Mucosa of rectum (tissue), 2 donors: ENCODE results near the gene SKI.

Experiments
- H3K27ac ChIP-seq, 2 donors: one replicate each; pipeline ENCODE4 v1.7.0; 2013; ENCODE audit warnings: inconsistent platforms in 2 of 2, low read depth in 2 of 2, low read length in 2 of 2
- H3K27me3 ChIP-seq, 2 donors: one replicate each; pipeline ENCODE4 v1.7.0; 2013; ENCODE audit warnings: low read length in 2 of 2; ENCODE audit not compliant: control insufficient read depth in 2 of 2, insufficient read depth in 2 of 2
- H3K36me3 ChIP-seq, 2 donors: one replicate each; pipeline ENCODE4 v1.7.0; 2013; ENCODE audit warnings: low read length in 2 of 2; ENCODE audit not compliant: control insufficient read depth in 2 of 2, insufficient read depth in 2 of 2
- H3K4me1 ChIP-seq, 2 donors: one replicate each; pipeline ENCODE4 v1.7.0; 2013; ENCODE audit warnings: low read length in 2 of 2, mild to moderate bottlenecking in 1 of 2; ENCODE audit not compliant: control insufficient read depth in 2 of 2, insufficient read depth in 2 of 2
- H3K4me3 ChIP-seq, 2 donors: one replicate each; pipeline ENCODE4 v1.7.0; 2013; ENCODE audit warnings: low read length in 2 of 2
- H3K9ac ChIP-seq, 2 donors: one replicate each; pipeline ENCODE4 v1.7.0; 2013; ENCODE audit warnings: low read length in 2 of 2, low read depth in 1 of 2, mild to moderate bottlenecking in 1 of 2
- H3K9me3 ChIP-seq, 2 donors: one replicate each; pipeline ENCODE4 v1.7.0; 2013; ENCODE audit warnings: low read length in 2 of 2; ENCODE audit not compliant: control insufficient read depth in 2 of 2
- donor health status: healthy.
- donor health status: Normal muscosa, but diverticular disease.

The SKI gene

DNA sequence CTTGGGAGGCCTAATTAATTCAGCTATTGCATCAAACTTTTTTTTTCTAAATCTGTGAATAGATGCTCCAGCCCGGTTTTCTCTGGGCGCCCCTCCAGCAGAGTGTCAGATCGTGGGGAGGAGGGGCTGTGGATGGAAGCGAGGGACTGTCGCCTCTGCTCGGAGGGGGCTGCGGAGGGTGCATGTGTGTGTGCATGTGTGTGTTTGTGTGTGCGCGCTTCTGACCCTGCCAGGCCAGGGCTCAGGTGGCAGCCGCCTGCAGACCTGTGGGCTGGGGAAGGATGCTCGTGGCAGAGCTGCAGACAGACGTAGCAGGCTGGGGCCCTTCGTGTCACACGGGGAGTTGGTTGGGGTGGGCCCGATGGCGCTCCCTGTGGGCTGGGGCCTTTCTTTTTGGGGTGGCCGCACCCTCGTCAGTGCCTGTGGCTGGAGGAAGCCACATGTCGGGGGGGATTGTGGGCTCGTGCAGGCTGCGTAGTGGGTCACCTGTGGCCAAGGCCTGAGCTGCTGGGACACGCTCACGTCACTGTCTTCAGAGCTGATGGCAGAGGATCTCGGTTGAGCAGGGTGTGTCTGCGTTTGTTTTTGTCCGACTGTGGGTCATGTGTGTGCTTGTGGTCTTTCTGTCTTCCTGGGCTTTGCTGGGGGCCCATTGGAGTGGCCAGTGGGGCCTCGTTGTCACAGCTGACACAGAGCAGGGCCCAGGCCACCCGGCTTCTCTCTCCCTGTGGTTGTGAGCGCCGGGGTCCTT lies 2.8 kb downstream of the SKI start:
- peak overlapping the region; percentile 73 to 80 for H3K27ac ChIP-seq
- H3K9me3 ChIP-seq, result no peaks in the 10 kb centered on the region
- H3K9ac ChIP-seq, result peak overlapping the region; percentile 68 to 69
- H3K4me3 ChIP-seq, result peak overlapping the region; percentile 79 to 83
- no peaks in the 10 kb centered on the region for H3K27me3 ChIP-seq
- no peaks in the 10 kb centered on the region for H3K36me3 ChIP-seq
- peaks cover 61 to 65% of the 10 kb centered on the region in 2 donors for H3K4me1 ChIP-seq

DNA sequence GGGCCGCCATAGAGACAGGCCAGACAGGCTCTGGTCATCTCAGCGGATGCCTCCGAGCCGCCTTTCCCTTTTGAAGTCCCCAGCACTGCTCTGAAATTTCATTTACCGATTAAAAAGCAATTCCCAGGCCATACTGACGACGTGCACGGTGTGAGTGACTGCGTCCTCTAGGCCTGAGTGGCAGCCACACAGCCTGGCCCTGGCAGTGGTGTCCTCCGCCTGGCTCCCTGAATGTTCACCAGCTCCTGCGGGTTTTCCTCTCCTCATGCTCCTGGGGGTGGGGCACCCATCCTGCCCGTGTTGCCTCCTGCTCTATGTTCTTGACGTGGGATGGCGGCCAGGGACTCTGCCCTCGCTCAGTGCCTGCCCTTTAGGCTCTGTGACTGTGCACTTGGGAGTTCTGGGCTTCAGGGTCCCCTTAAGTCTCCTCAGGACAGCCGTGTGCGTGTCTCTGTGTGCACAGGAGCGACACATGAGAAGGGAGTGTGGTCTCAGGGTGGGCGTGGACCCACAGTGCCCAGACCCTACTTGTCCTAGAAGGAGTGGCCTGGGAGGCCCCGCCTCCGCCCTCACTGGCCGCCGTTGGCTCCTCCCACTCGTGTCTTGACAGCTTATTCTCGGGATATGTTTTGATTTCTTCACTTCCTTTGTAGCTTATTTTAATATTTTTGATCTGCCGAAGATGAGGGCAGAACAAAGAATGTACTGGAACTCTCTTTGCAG lies 3.6 kb downstream of the SKI start:
- Histone ChIP-seq H3K36me3 (no peaks in the 10 kb centered on the region), H3K27ac (peak overlapping the region; percentile 73 to 80), H3K27me3 (no peaks in the 10 kb centered on the region), H3K9ac (peak overlapping the region; percentile 68 to 69), H3K4me1 (peaks cover 59 to 66% of the 10 kb centered on the region in 2 donors), H3K9me3 (no peaks in the 10 kb centered on the region), H3K4me3 (peak overlapping the region; percentile 79 to 83)

GRCh38 chr1:2232255-2232915 lies 4.3 kb downstream of the SKI start:
- Histone ChIP-seq H3K4me3 (peak overlapping the region; percentile 24 to 83), H3K36me3 (no peaks in the 10 kb centered on the region), H3K27me3 (no peaks in the 10 kb centered on the region), H3K9me3 (no peaks in the 10 kb centered on the region), H3K27ac (peak overlapping the region; percentile 41 to 80), H3K9ac (peak overlapping the region; percentile 52 to 69), H3K4me1 (peaks cover 64 to 69% of the 10 kb centered on the region in 2 donors)

GRCh38 chr1:2232916-2233438 lies 4.9 kb downstream of the SKI start:
- no peak overlapping the region for H3K9ac ChIP-seq
- no peaks in the 10 kb centered on the region for H3K36me3 ChIP-seq
- no peaks in the 10 kb centered on the region for H3K27me3 ChIP-seq
- peaks cover 70 to 74% of the 10 kb centered on the region in 2 donors for H3K4me1 ChIP-seq
- peak overlapping the region in 1 of 2 donors; percentile 80 for H3K27ac ChIP-seq
- peak overlapping the region in 1 of 2 donors; percentile 83 for H3K4me3 ChIP-seq
- no peaks in the 10 kb centered on the region for H3K9me3 ChIP-seq

- no peaks in the 10 kb centered on the region for H3K36me3 ChIP-seq
- H3K27ac ChIP-seq, result peak overlapping the region in 1 of 2 donors; percentile 80
- H3K4me1 ChIP-seq, result peaks cover 75 to 77% of the 10 kb centered on the region in 2 donors
- no peaks in the 10 kb centered on the region for H3K27me3 ChIP-seq
- no peaks in the 10 kb centered on the region for H3K9me3 ChIP-seq
- H3K9ac ChIP-seq, result no peak overlapping the region
- peak overlapping the region in 1 of 2 donors; percentile 56 for H3K4me3 ChIP-seq
These were observed 5.3 kb downstream of the SKI start for GRCh38 chr1:2233468-2233867.

DNA sequence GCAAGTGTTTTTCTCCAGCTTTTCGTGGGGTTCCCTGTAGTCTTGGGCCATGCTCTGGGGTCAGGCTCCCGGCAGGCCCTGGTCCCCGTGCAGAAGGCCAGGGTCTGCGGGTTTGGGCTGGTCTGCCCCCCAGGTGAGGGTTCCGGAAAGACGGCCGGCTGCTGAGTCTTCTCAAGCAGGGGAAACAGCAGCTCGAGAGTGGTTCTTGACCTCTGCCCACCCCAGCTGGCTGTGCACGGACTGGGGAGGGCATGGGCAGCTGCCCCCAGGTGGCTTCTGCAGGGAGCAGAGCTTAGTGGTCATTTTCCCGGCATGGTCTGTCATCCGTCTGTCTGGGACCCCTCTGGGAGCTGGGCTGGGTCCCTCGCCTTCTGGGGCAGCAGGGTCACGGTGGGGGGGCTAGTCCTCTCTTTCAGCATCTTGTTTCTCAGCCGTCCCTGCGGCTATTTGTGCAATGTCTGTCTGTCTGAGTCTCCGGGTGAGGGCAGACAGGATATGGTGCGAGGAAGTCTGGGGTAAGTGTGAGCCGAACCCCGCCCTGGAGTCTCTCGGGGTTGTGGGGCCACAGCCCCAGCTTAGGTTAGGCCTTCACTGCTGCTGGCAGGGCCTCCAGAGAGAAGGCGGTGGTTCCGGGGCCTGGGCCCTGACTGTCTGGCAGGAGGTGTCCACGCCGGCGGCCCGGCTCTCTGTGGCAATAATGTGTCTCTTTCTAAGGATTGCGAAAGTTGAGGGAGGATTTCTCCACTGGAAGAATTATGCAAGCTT lies 6.1 kb downstream of the SKI start:
- Histone ChIP-seq H3K9me3 (no peaks in the 10 kb centered on the region), H3K4me1 (peaks cover 74% of the 10 kb centered on the region in 2 donors), H3K4me3 (peak overlapping the region in 1 of 2 donors; percentile 56), H3K27me3 (no peaks in the 10 kb centered on the region), H3K36me3 (no peaks in the 10 kb centered on the region), H3K9ac (peak overlapping the region; percentile 14 to 60), H3K27ac (peak overlapping the region; percentile 61 to 80)

DNA sequence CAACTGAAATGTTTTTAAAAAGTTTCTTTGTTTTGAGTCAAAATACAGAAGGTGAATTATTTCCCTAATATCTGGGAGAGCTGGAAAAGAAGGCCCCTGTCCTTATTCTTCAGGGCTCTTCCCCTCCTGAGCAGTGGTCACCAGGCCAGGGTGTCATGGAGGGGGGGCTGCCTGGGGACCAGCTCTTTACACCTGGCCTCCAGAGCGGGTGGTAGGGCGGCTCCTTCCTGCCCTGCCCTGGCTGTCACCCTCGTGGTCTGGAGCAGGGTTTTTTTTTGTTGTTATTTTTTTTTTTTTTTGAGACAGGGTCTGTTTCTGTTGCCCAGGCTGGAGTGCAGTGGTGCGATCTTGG lies 6.6 kb downstream of the SKI start:
- Histone ChIP-seq H3K27ac (peak overlapping the region; percentile 61 to 80), H3K4me3 (no peak overlapping the region)

GRCh38 chr1:2235300-2235998 lies 7.3 kb downstream of the SKI start:
- Histone ChIP-seq H3K36me3 (no peaks in the 10 kb centered on the region), H3K9ac (no peak overlapping the region), H3K4me1 (peaks cover 67 to 69% of the 10 kb centered on the region in 2 donors), H3K27ac (peak overlapping the region; percentile 61 to 80), H3K9me3 (no peaks in the 10 kb centered on the region), H3K4me3 (no peak overlapping the region), H3K27me3 (no peaks in the 10 kb centered on the region)

More for the DNA sequence above, 6.6 kb downstream of the SKI start:
- no peaks in the 10 kb centered on the region for H3K9me3 ChIP-seq
- H3K4me1 ChIP-seq, result peaks cover 70 to 71% of the 10 kb centered on the region in 2 donors
- H3K27me3 ChIP-seq, result no peaks in the 10 kb centered on the region
- H3K9ac ChIP-seq, result no peak overlapping the region
- no peaks in the 10 kb centered on the region for H3K36me3 ChIP-seq
